ENCODE results near the gene PAPPA2.
"Not testable (repeated sequence)": the region's sequence is repeated elsewhere in the genome, so short reads cannot be mapped to it uniquely, and the experiment has no call there.

PAPPA2 gene, protein sequence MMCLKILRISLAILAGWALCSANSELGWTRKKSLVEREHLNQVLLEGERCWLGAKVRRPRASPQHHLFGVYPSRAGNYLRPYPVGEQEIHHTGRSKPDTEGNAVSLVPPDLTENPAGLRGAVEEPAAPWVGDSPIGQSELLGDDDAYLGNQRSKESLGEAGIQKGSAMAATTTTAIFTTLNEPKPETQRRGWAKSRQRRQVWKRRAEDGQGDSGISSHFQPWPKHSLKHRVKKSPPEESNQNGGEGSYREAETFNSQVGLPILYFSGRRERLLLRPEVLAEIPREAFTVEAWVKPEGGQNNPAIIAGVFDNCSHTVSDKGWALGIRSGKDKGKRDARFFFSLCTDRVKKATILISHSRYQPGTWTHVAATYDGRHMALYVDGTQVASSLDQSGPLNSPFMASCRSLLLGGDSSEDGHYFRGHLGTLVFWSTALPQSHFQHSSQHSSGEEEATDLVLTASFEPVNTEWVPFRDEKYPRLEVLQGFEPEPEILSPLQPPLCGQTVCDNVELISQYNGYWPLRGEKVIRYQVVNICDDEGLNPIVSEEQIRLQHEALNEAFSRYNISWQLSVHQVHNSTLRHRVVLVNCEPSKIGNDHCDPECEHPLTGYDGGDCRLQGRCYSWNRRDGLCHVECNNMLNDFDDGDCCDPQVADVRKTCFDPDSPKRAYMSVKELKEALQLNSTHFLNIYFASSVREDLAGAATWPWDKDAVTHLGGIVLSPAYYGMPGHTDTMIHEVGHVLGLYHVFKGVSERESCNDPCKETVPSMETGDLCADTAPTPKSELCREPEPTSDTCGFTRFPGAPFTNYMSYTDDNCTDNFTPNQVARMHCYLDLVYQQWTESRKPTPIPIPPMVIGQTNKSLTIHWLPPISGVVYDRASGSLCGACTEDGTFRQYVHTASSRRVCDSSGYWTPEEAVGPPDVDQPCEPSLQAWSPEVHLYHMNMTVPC (N-terminal part only)

DNA sequence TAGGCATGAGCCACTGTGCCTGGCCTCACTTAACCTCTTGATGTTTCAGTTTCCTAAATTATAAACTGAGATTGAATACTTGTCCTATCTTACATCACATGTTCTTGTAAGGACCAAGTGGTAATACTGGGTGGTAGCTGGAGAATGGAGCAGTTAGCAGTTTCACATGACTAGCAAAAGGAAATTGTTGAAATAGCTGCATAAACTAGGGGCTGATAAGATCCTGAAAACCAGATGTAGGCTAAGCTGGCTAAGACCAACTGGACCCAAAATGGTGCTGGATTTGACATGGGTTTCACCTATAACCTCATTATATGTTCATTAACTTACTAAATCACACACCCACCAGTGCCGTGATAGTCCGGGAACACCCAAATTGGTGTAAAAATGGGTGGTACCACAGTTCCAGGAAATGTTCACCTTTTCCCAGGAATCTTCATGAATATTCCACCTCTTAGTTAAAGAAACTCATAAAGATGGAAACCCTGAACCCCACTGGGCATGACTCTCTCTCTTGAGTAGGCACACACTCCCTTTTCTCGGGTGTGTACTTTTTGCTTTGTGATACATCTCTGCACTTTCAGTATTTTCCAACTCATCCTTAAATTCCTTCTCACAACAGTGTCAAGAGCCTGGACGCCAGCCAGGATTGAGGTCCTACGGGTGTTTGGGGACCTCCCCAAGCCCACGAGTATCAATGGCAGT lies at the start of gene PAPPA2:
Gene PAPPA2 (plus strand): TSS at position 502 of the 705 bp plus-strand sequence. CDS start 93,148 bp downstream, outside the sequence.
- Histone ChIP-seq H3K27me3 (no peaks in the 10 kb centered on the region), H3K4me1 (no peaks in the 10 kb centered on the region), H3K36me3 (no peaks in the 10 kb centered on the region), H3K9me3 (replicated peaks in 1 of 11) (peaks cover 0 to 16% (median 0%) of the 10 kb centered on the region in 11 experiments; a peak in 3 of 22 replicates), H3K4me3 (no peak within 1 kb of the TSS), H4K20me1 (no peaks in the 10 kb centered on the region), H3K4me2 (no peak within 1 kb of the TSS), H3K27ac (no peak within 1 kb of the TSS), H3K9ac (no peak within 1 kb of the TSS)
- no peak for TF ChIP-seq Cebpa-rat (IDR thresholded peaks at IDR 0.05)

DNA sequence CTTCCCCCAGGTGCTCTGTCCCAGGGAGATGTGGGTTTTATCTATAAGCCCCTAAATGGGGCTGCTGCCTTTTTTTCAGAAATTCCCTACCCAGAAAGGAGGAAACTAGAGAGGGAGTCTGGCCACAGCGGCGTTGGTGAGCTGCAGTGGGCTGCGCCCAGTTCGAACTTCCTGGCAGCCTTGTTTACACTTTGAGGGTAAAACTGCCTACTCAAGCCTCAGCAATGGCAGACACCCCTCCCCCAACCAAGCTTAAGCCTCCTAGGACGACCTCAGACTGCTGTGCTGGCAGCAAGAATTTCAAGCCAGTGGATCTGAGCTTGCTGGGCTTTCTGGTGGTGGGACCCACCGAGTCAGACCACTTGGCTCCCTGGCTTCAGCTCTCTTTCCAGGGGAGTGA lies 46.2 kb upstream of the PAPPA2 start:
- no peaks in the 10 kb centered on the region; a peak in 1 of 22 replicates for H3K9me3 ChIP-seq (replicated peaks in 1 of 11)
- H3K36me3 ChIP-seq: no peaks in the 10 kb centered on the region
- H3K27ac ChIP-seq: no peak overlapping the region
- H3K4me2 ChIP-seq: no peak overlapping the region
- no peaks in the 10 kb centered on the region for H3K27me3 ChIP-seq
- H4K20me1 ChIP-seq: no peaks in the 10 kb centered on the region
- H3K9ac ChIP-seq: no peak overlapping the region
- H3K4me1 ChIP-seq: peaks cover 0 to 3% (median 0%) of the 10 kb centered on the region in 10 experiments; a peak in 2 of 20 replicates
- H3K4me3 ChIP-seq: no peak overlapping the region
- no peak for TF ChIP-seq Cebpa-rat (IDR thresholded peaks at IDR 0.05)

DNA sequence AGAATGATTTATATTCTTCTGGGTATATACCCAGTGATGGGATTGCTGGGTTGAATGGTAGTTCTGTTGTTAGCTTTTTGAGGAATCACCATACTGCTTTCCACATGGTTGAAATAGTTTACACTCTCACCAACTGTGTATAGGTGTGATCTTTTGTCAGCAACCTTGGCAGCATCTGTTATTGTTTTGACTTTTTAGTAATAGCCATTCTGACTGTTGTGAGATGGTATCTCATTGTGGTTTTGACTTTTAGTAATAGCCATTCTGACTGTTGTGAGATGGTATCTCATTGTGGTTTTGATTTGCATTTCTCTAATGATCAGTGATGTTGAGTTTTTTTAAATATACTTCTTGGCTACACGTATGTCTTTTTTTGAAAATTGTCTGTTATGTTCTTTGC lies 43.4 kb upstream of the PAPPA2 start:
- H3K4me2 ChIP-seq, H3K4me1 ChIP-seq, H3K27ac ChIP-seq, H3K27me3 ChIP-seq, H3K36me3 ChIP-seq, H3K4me3 ChIP-seq, H3K9ac ChIP-seq, H4K20me1 ChIP-seq: not testable (repeated sequence)
- peaks cover 15 to 24% (median 20%) of the 10 kb centered on the region in 11 experiments for H3K9me3 ChIP-seq (replicated peaks in 1 of 11)

DNA sequence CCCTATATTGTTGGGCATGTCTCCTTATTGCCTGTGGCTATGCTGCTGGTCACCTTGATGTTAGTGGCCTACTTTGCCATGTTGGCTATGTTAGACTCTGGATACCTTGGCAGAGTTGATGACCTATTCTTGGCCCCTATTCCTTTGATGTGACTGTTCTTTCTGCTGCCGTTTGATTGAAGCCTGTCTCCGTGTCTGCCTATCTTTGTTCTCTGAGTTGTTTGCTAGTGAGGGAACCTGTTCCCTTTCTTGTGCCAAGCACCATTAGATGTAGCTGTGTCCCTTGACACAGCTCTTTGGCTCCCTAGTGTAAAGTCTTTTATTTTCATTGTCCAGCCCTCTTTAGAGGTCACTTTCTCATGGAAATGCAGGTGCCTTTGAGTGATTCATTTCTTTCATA lies 28.7 kb upstream of the PAPPA2 start:
- H3K36me3 ChIP-seq: no peaks in the 10 kb centered on the region
- H3K4me3 ChIP-seq: no peak overlapping the region
- no peak for TF ChIP-seq Cebpa-rat (IDR thresholded peaks at IDR 0.05)
- no peak overlapping the region for H3K9ac ChIP-seq
- H3K27ac ChIP-seq: no peak overlapping the region
- no peaks in the 10 kb centered on the region for H3K27me3 ChIP-seq
- H3K9me3 ChIP-seq (replicated peaks in 1 of 11): no peaks in the 10 kb centered on the region
- no peaks in the 10 kb centered on the region for H4K20me1 ChIP-seq
- peaks cover 0 to 15% (median 0%) of the 10 kb centered on the region in 10 experiments; a peak in 2 of 20 replicates for H3K4me1 ChIP-seq
- no peak overlapping the region for H3K4me2 ChIP-seq

DNA sequence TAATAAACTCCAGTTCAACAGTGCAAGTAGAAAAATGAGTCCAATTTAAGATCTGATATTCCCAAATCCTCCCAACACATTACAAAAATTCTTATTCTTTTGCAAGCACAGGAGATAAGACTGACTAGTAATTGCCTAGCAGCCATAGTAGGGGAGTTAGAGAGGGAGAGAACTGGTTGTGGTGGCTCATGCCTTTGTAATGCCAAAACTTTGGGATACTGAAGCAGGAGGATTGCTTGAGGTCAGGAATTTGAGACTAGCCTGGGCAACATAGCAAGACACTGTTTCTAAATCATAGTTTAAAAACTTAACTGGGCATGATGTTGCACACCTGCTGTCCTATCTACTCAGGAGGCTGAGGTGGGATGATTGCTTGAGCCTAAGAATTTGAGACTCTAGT lies 26.7 kb upstream of the PAPPA2 start:
- Histone ChIP-seq H3K4me3 (no peak overlapping the region), H3K4me2 (no peak overlapping the region), H4K20me1 (no peaks in the 10 kb centered on the region), H3K27me3 (no peaks in the 10 kb centered on the region), H3K36me3 (no peaks in the 10 kb centered on the region), H3K9ac (no peak overlapping the region), H3K4me1 (peaks cover 0 to 8% (median 0%) of the 10 kb centered on the region in 10 experiments; a peak in 1 of 20 replicates), H3K9me3 (replicated peaks in 1 of 11) (no peaks in the 10 kb centered on the region), H3K27ac (no peak overlapping the region)
- no peak for TF ChIP-seq Cebpa-rat (IDR thresholded peaks at IDR 0.05)

DNA sequence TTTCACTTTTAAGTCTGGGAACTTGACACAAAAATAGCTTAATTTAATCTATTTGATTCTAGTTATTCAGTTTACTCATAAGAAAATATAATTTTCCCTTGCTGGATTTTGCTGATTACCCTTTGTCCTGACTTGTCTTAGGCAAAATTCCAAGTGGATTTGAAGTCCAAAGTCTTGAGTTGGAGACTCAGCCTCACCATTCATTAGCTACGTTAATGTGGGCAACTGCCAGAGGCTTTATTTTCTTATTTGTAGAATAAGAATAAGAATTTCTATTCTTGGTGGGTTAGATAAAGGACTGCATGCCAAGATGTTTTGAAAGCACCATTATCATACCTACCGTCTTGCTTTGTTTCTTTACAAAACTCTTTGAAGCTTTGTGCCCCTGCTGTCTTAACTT lies 22.8 kb upstream of the PAPPA2 start:
- Histone ChIP-seq H3K36me3 (no peaks in the 10 kb centered on the region), H3K4me3 (no peak overlapping the region), H3K9me3 (replicated peaks in 1 of 11) (no peaks in the 10 kb centered on the region)

DNA sequence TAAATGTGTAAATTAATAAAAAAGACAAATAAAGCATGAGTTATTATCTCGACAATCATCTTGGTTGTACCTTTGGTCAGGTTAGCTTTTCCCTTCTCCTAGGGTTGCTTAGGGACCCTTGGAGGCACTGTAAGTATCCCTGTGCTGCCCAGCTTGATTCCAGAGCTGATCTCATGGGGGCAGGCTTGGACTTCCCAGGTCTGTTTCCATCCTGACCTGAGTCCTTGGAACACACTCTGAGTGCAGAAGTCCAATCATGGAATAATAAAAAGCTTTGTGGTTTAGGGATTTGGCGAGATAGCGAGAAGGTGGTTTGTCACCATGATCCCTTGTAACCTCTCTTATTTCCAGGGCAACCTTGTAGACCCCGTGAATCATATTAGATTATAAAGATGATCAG lies 18.7 kb upstream of the PAPPA2 start:
- Histone ChIP-seq H3K36me3 (no peaks in the 10 kb centered on the region), H3K4me1 (no peaks in the 10 kb centered on the region), H3K27ac (no peak overlapping the region), H3K9ac (no peak overlapping the region), H3K4me3 (no peak overlapping the region), H3K27me3 (no peaks in the 10 kb centered on the region), H3K4me2 (no peak overlapping the region), H4K20me1 (no peaks in the 10 kb centered on the region), H3K9me3 (replicated peaks in 1 of 11) (no peaks in the 10 kb centered on the region)
- no peak for TF ChIP-seq Cebpa-rat (IDR thresholded peaks at IDR 0.05)

More for the DNA sequence above, 22.8 kb upstream of the PAPPA2 start:
- Histone ChIP-seq H3K27ac (no peak overlapping the region), H3K4me1 (no peaks in the 10 kb centered on the region), H3K9ac (no peak overlapping the region), H3K4me2 (no peak overlapping the region), H4K20me1 (no peaks in the 10 kb centered on the region), H3K27me3 (no peaks in the 10 kb centered on the region)
- TF ChIP-seq Cebpa-rat (IDR thresholded peaks at IDR 0.05): no peak

DNA sequence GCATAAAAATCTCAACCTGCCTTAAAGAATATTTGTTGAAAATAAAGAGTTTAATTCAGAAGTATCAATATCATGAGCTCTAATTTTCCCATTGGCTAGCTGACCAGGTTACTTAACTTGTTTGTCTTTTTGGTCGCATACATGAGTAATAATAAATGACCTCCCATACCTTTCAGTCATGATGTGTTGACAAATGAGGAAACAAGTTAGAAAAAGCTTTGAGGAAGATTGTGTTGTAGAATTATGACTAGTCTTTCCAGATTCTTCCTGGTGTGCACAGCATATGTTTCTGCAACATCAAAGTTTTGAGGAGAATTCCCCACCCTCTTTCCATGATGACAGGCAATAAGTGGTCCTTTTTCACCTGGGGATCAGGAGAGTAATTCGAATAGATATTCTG lies 17.6 kb upstream of the PAPPA2 start:
- H3K9ac ChIP-seq: no peak overlapping the region
- no peaks in the 10 kb centered on the region for H3K4me1 ChIP-seq
- H3K4me3 ChIP-seq: no peak overlapping the region
- H4K20me1 ChIP-seq: no peaks in the 10 kb centered on the region
- no peaks in the 10 kb centered on the region for H3K9me3 ChIP-seq (replicated peaks in 1 of 11)
- no peak overlapping the region for H3K4me2 ChIP-seq
- H3K27ac ChIP-seq: no peak overlapping the region
- no peaks in the 10 kb centered on the region for H3K36me3 ChIP-seq
- no peaks in the 10 kb centered on the region for H3K27me3 ChIP-seq
- TF ChIP-seq Cebpa-rat (IDR thresholded peaks at IDR 0.05): no peak

DNA sequence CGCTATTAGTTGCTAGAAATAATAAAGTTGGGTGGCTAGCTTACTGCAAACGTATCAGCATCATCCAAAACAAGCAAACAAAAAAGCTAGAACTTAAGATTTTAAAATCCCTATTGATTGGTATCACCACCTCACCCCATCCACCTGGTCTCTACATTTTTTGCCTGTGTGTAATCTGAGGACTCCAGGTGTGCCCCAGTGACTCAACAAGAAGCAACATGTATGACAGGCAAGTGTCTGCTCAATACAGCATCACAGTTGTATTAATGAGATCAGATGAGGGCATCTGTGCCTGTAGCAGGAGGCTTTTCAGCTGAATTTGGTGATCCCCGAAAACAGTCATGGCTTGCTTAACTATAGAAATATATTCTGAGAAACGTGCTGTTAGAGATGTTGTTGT lies 14.6 kb upstream of the PAPPA2 start:
- H4K20me1 ChIP-seq: no peaks in the 10 kb centered on the region
- no peak overlapping the region for H3K9ac ChIP-seq
- TF ChIP-seq Cebpa-rat (IDR thresholded peaks at IDR 0.05): no peak
- no peaks in the 10 kb centered on the region for H3K36me3 ChIP-seq
- H3K4me2 ChIP-seq: no peak overlapping the region
- no peak overlapping the region for H3K4me3 ChIP-seq
- no peaks in the 10 kb centered on the region for H3K27me3 ChIP-seq
- no peak overlapping the region for H3K27ac ChIP-seq
- peaks cover 0 to 13% (median 12%) of the 10 kb centered on the region in 11 experiments; a peak in 13 of 22 replicates for H3K9me3 ChIP-seq (replicated peaks in 1 of 11)
- no peaks in the 10 kb centered on the region for H3K4me1 ChIP-seq
